Stimulated activated CD4-positive, alpha-beta T cell treated with anti-CD3 and anti-CD28 coated beads, Interleukin-1b, Interleukin-23, amount 100 ng/mL, for 1 hour (primary cell): ENCODE data around the gene EDARADD.
"Not testable (repeated sequence)": the region's sequence is repeated elsewhere in the genome, so short reads cannot be mapped to it uniquely, and the experiment has no call there.

Experiments used
- DNase-seq, 2 donors: peaks; one replicate each; pipeline ENCODE4 v3.0.0-alpha.2; 2020; ENCODE audit warnings: low read depth in 2 of 2

The EDARADD gene

DNA sequence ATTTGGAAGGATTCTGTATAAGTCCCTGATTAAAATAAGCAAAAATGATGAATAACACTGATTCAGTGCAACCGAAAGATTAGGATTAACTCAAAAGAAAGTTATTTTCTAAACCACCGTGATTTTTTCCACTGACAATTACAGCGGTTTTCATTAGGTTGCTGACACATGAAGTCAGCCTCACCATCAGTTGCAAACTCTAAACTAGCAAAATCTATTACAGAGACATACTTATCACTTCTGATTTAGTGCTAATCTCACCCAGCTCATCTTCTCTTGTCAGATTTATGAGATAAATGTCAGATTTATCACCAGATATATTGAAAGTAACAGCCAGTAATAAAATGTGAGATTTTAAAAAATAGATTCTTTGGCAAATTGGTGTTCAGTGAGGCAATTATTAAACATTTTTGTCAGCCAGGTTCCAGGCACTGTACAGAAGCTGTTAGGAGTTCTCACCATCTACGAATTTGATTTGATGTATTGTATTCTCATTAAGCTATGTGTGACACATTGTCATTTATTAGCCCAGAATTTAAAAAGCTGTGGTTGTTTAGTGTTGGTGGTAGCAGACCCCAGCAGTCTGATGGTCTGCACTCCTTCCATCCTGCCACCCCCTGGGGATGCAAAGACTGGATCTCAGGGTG lies 92.4 kb downstream of the EDARADD start:
- DNase-seq, result no peak

DNA sequence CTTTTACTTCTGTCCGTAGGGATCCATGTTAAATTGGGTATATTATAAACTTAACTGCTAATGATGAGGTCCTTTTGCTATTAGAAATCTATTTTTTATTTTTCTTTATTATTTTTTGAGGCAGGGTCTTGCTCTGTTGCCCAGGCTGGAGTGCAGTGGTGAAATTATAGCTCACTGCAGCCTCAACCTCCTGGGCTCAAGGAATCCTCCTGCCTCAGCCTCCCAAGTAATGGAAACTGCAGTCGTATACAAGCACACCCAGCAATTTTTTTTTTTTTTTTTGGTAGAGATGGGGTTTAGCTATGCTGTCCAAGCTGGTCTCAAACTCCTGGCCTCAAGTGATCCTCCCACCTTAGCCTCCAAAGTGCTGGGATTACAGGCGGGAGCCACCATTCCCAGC lies 95.1 kb downstream of the EDARADD start:
- DNase-seq, result not testable (repeated sequence)

- DNase-seq, result no peak
Observed at GRCh38 chr1:236489710-236490377, 95.8 kb downstream of the EDARADD start.

DNA sequence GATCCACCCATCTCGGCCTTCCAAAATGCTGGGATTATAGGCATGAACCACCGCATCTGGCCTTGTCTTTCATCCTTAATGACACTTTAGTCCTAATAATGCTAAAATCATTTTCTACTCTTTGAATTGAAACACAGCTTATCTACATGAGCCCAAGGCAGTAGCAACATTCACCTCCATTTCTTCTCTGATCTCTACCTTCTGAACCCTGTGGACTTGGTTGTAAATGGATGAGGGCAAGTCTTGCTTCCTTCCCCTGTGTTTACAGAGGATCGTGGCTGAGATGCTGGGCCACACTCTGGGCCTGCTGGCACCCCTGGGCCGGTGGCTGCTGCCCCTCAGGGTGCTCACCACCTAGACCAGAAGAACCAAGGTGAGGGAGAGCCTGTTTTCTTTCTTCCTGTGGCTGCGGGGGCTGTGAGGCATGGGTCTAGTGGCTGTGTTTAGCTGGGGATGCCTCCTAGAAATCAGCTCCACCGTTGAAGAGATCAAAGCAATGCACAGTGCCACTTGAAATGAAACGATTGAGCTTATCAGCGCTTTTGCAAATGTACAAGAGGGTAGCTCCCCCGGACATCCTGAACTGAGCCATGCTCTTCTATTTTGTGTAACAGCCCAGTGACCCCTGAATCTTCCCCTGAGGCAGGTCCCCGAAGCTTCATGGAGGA lies 97.5 kb downstream of the EDARADD start:
- DNase-seq, result no peak

DNA sequence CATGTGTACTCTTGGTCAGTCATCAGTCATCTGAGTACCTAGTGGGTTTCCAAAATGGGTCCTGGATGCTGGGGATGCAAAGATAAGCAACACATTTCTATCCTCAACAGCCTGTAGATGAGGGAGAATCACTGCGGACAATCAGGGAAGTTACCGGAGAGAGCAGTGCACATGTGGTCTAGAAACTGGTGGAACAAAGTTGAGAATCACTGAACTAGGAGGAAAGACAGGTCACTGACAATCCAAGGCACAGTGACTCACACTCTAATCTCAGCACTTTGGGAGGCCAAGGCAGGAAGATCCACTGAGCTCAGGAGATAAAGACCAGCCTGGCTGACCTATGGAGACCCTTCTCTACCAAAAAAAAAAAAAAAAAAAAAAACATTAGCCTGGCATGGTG lies 98.3 kb downstream of the EDARADD start:
- DNase-seq, result no peak

DNA sequence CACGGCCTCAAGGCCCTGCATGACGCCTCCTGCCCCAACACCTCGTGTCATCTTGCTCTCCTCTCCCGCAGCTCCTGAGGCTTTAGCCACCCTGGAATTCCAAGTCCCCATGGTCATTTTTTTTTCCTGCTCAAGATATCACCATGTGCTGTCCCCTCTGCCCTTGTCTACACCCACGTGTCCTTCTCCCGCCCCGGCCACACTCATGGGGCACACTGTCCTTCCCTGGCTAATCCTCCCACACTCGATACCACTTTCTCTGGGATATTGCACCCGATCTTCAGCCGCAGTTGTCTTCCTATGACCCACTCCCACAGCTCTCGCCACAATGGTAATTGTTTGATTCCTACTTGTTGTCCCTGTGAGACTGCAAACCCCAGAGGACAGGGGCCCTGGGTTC lies 100.0 kb downstream of the EDARADD start:
- no peak for DNase-seq

- DNase-seq, result no peak
Observed at GRCh38 chr1:236494586-236495466, 100.7 kb downstream of the EDARADD start.

DNA sequence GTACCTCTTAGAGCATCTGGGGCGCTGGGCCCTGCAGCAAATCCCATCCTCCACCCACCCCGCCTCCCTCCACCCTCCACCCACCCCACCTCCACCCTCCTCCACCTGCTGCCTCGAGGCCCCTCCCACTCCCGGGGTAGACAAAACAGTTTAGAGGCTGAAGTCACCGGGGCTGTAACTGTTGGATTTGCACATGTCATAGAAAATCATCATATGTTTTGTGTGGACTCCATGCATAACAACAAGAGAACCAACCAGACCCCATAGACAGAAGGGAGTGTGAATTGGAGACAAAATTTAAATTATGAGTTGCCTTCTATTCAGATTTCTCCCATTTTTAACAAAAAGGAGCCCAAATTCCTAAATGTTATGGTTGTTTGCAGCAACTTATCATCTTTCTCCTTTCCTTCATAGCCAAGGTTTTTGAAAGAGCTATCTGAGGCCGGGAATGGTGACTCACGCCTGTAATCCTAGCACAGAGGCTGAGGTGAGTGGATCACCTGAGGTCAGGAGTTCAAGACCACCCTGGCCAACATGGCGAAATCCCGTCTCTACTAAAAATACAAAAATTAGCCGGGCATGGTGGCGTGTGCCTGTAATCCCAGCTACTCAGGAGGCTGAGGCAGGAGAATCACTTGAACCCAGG lies 101.5 kb downstream of the EDARADD start:
- no peak for DNase-seq

DNA sequence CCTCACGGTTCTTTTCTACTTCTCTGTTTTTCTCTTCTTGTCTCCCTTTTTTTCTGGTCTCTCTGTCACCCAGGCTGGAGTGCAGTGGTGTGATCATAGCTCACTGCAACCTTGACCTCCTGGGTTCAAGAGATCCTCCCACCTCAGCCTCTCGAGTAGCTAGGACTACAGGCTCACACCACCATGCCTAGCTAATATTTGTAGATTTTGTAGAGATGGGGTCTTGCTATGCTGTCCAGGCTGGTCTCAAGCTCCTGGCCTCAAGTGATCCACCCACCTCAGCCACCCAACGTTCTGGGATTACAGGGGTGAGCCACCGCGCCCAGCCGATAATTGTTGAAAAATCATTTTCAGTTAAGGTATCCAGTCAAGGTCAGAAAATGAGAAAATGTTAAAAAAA lies 103.8 kb downstream of the EDARADD start:
- no peak for DNase-seq

- no peak for DNase-seq
Observed at GRCh38 chr1:236501093-236501492, 107.0 kb downstream of the EDARADD start.

- no peak for DNase-seq
Observed at GRCh38 chr1:236502579-236502971, 108.5 kb downstream of the EDARADD start.

DNA sequence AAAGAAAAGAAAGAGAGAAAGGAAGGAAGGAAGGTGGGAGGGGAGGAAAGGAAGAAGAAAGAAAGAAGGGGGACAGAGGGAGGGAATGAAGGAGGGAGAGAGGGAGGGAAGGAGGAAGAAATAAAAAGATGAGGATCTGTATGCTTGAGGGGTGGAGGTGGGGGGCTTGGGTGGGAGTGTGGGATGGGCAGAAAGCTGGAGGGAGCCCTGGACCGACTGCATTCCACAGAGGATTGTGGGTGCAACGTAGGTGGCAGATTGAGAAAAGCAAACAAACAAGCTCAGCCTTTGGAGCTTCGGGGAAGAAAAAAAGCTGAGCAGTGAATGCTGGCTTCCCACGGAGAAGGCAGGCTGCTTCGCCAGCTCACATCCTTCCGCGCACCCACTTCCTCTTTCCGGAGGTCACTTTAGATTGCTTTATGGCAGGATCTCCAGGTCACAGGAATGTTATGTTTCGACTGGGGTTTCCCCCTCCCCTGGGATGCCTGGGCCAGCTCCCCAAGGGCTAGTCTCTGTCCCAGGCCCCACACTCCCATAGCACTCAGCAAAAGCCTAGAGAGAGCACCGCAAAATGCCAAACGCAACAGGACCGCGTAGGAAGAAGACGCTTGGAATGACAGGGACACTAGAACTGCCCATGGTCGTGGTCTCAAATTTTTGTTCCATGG lies 109.0 kb downstream of the EDARADD start:
- DNase-seq, result no peak

DNA sequence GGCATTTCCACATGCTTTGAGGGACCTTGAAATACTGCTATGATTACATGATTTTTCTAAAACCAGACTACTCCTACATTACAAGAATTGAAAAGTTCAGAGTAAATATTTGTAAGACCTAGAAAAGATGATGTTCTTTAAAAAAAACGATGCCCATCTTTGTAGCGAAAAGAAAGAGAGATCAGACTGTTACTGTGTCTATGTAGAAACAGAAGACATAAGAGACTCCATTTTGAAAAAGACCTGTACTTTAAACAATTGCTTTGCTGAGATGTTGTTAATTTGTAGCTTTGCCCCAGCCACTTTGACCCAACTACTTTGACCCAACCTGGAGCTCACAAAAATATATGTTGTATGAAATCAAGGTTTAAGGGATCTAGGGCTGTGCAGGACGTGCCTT lies 110.3 kb downstream of the EDARADD start:
- not testable (repeated sequence) for DNase-seq

DNA sequence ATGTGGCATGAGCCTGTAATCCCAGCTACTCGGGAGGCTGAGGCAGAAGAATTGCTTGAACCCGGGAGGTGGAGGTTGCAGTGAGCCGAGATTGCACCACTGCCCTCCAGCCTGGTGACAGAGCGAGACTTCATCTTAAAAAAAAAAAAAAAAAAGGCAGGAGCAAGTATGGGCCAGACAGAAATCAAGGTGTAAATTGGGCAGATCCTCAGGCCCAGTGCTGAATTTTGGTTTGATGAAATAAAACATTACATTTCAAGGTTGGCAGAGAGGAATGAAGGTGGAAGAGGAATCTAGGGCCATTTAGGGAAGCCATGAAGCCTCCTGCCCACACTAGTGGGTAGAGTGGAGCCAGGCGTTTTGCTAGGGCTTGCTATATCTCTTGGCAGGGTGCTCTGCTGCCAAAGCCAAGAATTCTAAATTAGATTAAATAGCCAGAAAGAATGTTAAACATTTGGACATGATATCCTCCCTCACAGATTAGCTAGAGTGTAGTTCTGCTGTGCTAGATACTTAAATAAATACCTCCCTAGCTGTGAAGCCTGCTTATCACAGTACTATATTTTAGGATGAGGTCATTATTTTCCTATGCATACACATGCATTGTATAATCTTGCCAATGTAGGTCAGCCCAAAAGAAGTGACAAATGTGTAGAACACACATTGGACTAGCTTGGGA lies 113.1 kb downstream of the EDARADD start:
- no peak for DNase-seq

- no peak for DNase-seq
Observed at GRCh38 chr1:236508593-236509027, 114.5 kb downstream of the EDARADD start.

DNA sequence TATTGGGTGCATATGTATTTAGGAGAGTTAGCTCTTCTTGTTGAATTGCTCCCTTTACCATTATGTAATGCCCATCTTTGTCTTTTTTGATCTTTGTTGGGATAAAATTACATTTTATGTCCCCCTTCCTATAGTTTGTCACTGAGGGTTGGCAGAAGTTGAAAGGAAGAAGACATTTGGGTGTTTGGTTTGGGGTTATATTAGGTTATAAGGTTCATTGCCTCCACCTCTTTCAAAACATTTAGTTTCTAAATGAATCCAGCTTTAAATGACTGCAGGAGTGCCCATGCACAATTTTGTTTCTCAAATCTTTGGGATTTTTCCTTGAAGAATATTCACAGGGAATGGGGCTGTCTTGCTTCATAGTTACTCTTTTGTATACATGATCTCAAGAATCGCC lies 115.1 kb downstream of the EDARADD start:
- no peak for DNase-seq

DNA sequence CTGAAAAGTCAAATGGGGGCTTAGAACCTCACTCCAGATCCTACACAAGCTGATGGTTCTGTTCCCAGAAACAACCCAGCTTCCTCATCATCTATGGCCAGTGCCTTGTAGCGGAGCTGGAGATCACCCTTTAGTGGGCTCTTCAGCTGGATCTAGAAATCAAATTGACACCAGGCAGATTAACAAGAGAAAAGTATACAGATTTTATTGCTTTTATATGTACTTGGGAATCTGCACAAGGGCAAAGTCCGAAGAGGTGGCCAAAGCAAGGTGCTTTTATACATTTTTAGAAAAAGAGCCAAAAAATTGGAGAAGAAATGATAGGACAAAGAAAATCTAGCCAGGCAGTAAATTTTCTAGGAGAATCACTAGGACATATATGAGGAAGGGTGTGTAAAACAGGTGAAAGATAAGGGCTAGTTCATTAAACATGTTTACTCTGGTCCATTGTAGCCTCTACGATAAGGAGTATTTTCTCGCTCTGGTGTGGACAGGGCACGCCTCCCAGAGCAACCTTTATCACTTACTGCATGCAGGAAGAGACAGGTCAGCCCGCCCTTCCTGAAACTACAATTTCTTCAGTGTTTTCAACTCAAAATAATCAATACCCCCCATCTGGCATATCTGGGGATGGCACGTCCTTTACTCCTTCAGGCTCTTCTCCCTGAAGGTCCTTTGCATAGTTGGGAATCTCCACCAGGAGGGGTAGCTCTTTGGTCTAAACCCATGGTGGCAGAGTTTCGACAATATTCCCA lies 115.7 kb downstream of the EDARADD start:
- DNase-seq, result no peak

- DNase-seq, result no peak
Observed at GRCh38 chr1:236511735-236512418, 117.8 kb downstream of the EDARADD start.
